ENCODE results near the gene PRKCB.

DNA sequence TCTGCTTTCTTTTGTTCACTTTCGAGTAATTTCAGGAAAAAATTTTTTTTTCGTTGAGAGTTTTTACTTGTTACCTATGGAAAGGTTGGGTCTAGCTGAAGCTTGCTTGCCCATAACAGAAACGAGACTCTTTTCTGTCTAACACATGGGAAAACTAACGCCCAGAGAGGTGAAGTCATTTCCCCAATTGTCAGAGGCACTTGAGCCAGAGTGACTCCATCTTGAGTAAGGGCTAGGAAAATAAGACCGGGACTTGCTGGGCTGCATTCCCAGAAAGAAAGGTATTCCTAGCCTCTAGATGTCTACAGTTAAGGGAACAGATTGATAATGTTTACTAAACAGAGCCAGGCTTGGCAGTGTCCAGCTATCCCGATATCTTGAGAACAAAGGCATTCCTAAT, 26.8 kb downstream of the PRKCB start:
- TF ChIP-seq, protein P1, sequence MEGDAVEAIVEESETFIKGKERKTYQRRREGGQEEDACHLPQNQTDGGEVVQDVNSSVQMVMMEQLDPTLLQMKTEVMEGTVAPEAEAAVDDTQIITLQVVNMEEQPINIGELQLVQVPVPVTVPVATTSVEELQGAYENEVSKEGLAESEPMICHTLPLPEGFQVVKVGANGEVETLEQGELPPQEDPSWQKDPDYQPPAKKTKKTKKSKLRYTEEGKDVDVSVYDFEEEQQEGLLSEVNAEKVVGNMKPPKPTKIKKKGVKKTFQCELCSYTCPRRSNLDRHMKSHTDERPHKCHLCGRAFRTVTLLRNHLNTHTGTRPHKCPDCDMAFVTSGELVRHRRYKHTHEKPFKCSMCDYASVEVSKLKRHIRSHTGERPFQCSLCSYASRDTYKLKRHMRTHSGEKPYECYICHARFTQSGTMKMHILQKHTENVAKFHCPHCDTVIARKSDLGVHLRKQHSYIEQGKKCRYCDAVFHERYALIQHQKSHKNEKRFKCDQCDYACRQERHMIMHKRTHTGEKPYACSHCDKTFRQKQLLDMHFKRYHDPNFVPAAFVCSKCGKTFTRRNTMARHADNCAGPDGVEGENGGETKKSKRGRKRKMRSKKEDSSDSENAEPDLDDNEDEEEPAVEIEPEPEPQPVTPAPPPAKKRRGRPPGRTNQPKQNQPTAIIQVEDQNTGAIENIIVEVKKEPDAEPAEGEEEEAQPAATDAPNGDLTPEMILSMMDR (conservative IDR thresholded peaks at IDR 0.05; ENCODE audit: low read depth in 2 of 2), result no peak
- TF ChIP-seq POLR2AphosphoS5 (IDR thresholded peaks at IDR 0.05; ENCODE audit: low read depth), result no peak
- no peak for TF ChIP-seq CREB1 (CRISPR knock-in tag; IDR thresholded peaks at IDR 0.05; ENCODE audit: low read depth)
- TF ChIP-seq, protein P2, sequence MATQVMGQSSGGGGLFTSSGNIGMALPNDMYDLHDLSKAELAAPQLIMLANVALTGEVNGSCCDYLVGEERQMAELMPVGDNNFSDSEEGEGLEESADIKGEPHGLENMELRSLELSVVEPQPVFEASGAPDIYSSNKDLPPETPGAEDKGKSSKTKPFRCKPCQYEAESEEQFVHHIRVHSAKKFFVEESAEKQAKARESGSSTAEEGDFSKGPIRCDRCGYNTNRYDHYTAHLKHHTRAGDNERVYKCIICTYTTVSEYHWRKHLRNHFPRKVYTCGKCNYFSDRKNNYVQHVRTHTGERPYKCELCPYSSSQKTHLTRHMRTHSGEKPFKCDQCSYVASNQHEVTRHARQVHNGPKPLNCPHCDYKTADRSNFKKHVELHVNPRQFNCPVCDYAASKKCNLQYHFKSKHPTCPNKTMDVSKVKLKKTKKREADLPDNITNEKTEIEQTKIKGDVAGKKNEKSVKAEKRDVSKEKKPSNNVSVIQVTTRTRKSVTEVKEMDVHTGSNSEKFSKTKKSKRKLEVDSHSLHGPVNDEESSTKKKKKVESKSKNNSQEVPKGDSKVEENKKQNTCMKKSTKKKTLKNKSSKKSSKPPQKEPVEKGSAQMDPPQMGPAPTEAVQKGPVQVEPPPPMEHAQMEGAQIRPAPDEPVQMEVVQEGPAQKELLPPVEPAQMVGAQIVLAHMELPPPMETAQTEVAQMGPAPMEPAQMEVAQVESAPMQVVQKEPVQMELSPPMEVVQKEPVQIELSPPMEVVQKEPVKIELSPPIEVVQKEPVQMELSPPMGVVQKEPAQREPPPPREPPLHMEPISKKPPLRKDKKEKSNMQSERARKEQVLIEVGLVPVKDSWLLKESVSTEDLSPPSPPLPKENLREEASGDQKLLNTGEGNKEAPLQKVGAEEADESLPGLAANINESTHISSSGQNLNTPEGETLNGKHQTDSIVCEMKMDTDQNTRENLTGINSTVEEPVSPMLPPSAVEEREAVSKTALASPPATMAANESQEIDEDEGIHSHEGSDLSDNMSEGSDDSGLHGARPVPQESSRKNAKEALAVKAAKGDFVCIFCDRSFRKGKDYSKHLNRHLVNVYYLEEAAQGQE (IDR thresholded peaks at IDR 0.05; ENCODE audit: unreplicated experiment), result no peak
- TF ChIP-seq ZNF114 (CRISPR knock-in tag; IDR thresholded peaks at IDR 0.05), result no peak
- no peak for TF ChIP-seq EZH2phosphoT487 (IDR thresholded peaks at IDR 0.05; ENCODE audit: unreplicated experiment)
- no peak for TF ChIP-seq EZH2 (IDR thresholded peaks at IDR 0.05; ENCODE audit: low read depth, unreplicated experiment)
- TF ChIP-seq, protein P3, sequence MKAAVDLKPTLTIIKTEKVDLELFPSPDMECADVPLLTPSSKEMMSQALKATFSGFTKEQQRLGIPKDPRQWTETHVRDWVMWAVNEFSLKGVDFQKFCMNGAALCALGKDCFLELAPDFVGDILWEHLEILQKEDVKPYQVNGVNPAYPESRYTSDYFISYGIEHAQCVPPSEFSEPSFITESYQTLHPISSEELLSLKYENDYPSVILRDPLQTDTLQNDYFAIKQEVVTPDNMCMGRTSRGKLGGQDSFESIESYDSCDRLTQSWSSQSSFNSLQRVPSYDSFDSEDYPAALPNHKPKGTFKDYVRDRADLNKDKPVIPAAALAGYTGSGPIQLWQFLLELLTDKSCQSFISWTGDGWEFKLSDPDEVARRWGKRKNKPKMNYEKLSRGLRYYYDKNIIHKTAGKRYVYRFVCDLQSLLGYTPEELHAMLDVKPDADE (IDR thresholded peaks at IDR 0.05), result no peak
- no peak for TF ChIP-seq JUNB (IDR thresholded peaks at IDR 0.05; ENCODE audit: unreplicated experiment)
- TF ChIP-seq STAT1 (IDR thresholded peaks at IDR 0.05; ENCODE audit: unreplicated experiment), result no peak
- TF ChIP-seq NANOG (IDR thresholded peaks at IDR 0.05; ENCODE audit: borderline replicate concordance), result no peak
- TF ChIP-seq, protein P4, sequence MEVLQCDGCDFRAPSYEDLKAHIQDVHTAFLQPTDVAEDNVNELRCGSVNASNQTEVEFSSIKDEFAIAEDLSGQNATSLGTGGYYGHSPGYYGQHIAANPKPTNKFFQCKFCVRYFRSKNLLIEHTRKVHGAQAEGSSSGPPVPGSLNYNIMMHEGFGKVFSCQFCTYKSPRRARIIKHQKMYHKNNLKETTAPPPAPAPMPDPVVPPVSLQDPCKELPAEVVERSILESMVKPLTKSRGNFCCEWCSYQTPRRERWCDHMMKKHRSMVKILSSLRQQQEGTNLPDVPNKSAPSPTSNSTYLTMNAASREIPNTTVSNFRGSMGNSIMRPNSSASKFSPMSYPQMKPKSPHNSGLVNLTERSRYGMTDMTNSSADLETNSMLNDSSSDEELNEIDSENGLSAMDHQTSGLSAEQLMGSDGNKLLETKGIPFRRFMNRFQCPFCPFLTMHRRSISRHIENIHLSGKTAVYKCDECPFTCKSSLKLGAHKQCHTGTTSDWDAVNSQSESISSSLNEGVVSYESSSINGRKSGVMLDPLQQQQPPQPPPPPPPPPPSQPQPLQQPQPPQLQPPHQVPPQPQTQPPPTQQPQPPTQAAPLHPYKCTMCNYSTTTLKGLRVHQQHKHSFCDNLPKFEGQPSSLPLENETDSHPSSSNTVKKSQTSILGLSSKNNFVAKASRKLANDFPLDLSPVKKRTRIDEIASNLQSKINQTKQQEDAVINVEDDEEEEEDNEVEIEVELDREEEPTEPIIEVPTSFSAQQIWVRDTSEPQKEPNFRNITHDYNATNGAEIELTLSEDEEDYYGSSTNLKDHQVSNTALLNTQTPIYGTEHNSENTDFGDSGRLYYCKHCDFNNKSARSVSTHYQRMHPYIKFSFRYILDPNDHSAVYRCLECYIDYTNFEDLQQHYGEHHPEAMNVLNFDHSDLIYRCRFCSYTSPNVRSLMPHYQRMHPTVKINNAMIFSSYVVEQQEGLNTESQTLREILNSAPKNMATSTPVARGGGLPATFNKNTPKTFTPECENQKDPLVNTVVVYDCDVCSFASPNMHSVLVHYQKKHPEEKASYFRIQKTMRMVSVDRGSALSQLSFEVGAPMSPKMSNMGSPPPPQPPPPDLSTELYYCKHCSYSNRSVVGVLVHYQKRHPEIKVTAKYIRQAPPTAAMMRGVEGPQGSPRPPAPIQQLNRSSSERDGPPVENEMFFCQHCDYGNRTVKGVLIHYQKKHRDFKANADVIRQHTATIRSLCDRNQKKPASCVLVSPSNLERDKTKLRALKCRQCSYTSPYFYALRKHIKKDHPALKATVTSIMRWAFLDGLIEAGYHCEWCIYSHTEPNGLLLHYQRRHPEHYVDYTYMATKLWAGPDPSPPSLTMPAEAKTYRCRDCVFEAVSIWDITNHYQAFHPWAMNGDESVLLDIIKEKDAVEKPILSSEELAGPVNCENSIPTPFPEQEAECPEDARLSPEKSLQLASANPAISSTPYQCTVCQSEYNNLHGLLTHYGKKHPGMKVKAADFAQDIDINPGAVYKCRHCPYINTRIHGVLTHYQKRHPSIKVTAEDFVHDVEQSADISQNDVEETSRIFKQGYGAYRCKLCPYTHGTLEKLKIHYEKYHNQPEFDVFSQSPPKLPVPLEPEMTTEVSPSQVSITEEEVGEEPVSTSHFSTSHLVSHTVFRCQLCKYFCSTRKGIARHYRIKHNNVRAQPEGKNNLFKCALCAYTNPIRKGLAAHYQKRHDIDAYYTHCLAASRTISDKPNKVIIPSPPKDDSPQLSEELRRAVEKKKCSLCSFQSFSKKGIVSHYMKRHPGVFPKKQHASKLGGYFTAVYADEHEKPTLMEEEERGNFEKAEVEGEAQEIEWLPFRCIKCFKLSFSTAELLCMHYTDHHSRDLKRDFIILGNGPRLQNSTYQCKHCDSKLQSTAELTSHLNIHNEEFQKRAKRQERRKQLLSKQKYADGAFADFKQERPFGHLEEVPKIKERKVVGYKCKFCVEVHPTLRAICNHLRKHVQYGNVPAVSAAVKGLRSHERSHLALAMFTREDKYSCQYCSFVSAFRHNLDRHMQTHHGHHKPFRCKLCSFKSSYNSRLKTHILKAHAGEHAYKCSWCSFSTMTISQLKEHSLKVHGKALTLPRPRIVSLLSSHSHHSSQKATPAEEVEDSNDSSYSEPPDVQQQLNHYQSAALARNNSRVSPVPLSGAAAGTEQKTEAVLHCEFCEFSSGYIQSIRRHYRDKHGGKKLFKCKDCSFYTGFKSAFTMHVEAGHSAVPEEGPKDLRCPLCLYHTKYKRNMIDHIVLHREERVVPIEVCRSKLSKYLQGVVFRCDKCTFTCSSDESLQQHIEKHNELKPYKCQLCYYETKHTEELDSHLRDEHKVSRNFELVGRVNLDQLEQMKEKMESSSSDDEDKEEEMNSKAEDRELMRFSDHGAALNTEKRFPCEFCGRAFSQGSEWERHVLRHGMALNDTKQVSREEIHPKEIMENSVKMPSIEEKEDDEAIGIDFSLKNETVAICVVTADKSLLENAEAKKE (CRISPR knock-in tag; IDR thresholded peaks at IDR 0.05), result no peak
- TF ChIP-seq ZNF331 (CRISPR knock-in tag; IDR thresholded peaks at IDR 0.05; ENCODE audit: low read depth), result no peak
